Hindlimb muscle (tissue), 1 donor: ENCODE results near the gene RPP25L. TPM values are rescaled to one million over a fixed set of nuclear protein-coding genes. Genes with fewer than 3 reads are reported as not detected.
A peak's percentile ranks its signal among the peaks of the same experiment; 100 is the strongest.

Experiments used
- DNase-seq: peaks from one replicate; pipeline ENCODE4 v3.0.0-alpha.2; 2013
- polyA plus RNA-seq: library from polyadenylated mRNA; unstranded; fragments of 120-200 nt; gene quantifications from one replicate; pipeline ENCODE4 v1.2.1, GENCODE V29; 2013; ENCODE audit not compliant: insufficient read length

Gene RPP25L
- polyA plus RNA-seq, 1 donor = 20.9 TPM

- no peak for DNase-seq
Observed at GRCh38 chr9:34568133-34568532, 43.8 kb downstream of the RPP25L start.

GRCh38 chr9:34566972-34567371 lies 44.9 kb downstream of the RPP25L start:
- no peak for DNase-seq

- peak; percentile 69 for DNase-seq
Observed at GRCh38 chr9:34566322-34566721, 45.6 kb downstream of the RPP25L start.

GRCh38 chr9:34565856-34566255 lies 46.0 kb downstream of the RPP25L start:
- no peak for DNase-seq

GRCh38 chr9:34564617-34565016 lies 47.3 kb downstream of the RPP25L start:
- no peak for DNase-seq

- DNase-seq = no peak
Observed at GRCh38 chr9:34563262-34563661, 48.6 kb downstream of the RPP25L start.

GRCh38 chr9:34562135-34562745 lies 49.7 kb downstream of the RPP25L start:
- no peak for DNase-seq

GRCh38 chr9:34560599-34561214 lies 51.2 kb downstream of the RPP25L start:
- DNase-seq = no peak

Other genes starting within 250 kb of the RPP25L start
- gene MYORG, start 235.2 kb downstream of the RPP25L start, polyA plus RNA-seq = 19.7 TPM
- gene FAM219A, start 153.5 kb downstream of the RPP25L start, polyA plus RNA-seq = 14.1 TPM
- gene DNAI1, start 153.3 kb downstream of the RPP25L start, polyA plus RNA-seq = not detected
- gene ENHO, start 89.1 kb downstream of the RPP25L start, polyA plus RNA-seq = 4.3 TPM
- gene CNTFR, start 22.4 kb downstream of the RPP25L start, polyA plus RNA-seq = 53.8 TPM
- gene DCTN3, start 8.4 kb upstream of the RPP25L start, polyA plus RNA-seq = 71.7 TPM
- gene ARID3C, start 17.0 kb upstream of the RPP25L start, polyA plus RNA-seq = 0.18 TPM
- 52.0 TPM for gene SIGMAR1, start 25.7 kb upstream of the RPP25L start, polyA plus RNA-seq
- 46.6 TPM for gene GALT, start 34.6 kb upstream of the RPP25L start, polyA plus RNA-seq
- gene IL11RA, start 40.1 kb upstream of the RPP25L start, polyA plus RNA-seq = 96.1 TPM
- 0.67 TPM for gene CCL27, start 50.6 kb upstream of the RPP25L start, polyA plus RNA-seq
- not detected for gene CCL19, start 79.2 kb upstream of the RPP25L start, polyA plus RNA-seq
- 4.3 TPM for gene CCL21, start 98.0 kb upstream of the RPP25L start, polyA plus RNA-seq